Neural progenitor cell (in vitro differentiated cells): Measurements from ENCODE around the gene FAM217A. TPM values are rescaled to one million over a fixed set of nuclear protein-coding genes. Genes with fewer than 3 reads are reported as not detected.

Experiments
- DNase-seq: peaks from one replicate; pipeline ENCODE4 v3.0.0-alpha.2; 2016; ENCODE audit warnings: low spot score
- H2AFZ ChIP-seq: fragments of 200-600 bp; sonication (generic); replicated peaks from 2 replicates; pipeline ENCODE4 v1.6.1; 2016; ENCODE audit warnings: antibody characterized with exemption
- H3F3A ChIP-seq: fragments of 200-600 bp; sonication (generic); 2 replicates; pipeline ENCODE4 v1.6.1; 2016; ENCODE audit warnings: antibody characterized with exemption, low read depth
- H3K27ac ChIP-seq: fragments of 200-600 bp; sonication (generic); 2 replicates; pipeline ENCODE4 v1.5.1; 2016; ENCODE audit warnings: mild to moderate bottlenecking
- H3K27me3 ChIP-seq: fragments of 200-600 bp; sonication (generic); 2 replicates; pipeline ENCODE4 v1.6.1; 2016; ENCODE audit warnings: mild to moderate bottlenecking, moderate library complexity
- H3K36me3 ChIP-seq: fragments of 200-600 bp; sonication (generic); 2 replicates; pipeline ENCODE4 v1.5.1; 2016
- H3K4me1 ChIP-seq: fragments of 200-600 bp; sonication (generic); 2 replicates; pipeline ENCODE4 v1.6.1; 2016; ENCODE audit warnings: mixed run types
- H3K4me2 ChIP-seq: fragments of 200-600 bp; sonication (generic); 2 replicates; pipeline ENCODE4 v1.6.1; 2016
- H3K4me3 ChIP-seq: fragments of 200-600 bp; sonication (generic); 2 replicates; pipeline ENCODE4 v1.5.1; 2016
- H3K79me2 ChIP-seq: fragments of 200-600 bp; sonication (generic); 2 replicates; pipeline ENCODE4 v1.6.1; 2016; ENCODE audit warnings: low read depth
- H3K9ac ChIP-seq: fragments of 200-600 bp; sonication (generic); 2 replicates; pipeline ENCODE4 v1.6.1; 2016
- H3K9me3 ChIP-seq: fragments of 200-600 bp; sonication (generic); 2 replicates; pipeline ENCODE4 v1.5.1; 2016; ENCODE audit warnings: low read depth
- H4K20me1 ChIP-seq: fragments of 200-600 bp; sonication (generic); 2 replicates; pipeline ENCODE4 v1.6.1; 2016; ENCODE audit warnings: low read depth
- H3K27ac Mint-ChIP-seq: 3 replicates; pipeline ENCODE4 v1.8.0; 2021; ENCODE audit warnings: mixed read lengths
- H3K27me3 Mint-ChIP-seq: 2 replicates; pipeline ENCODE4 v1.8.0; 2022; ENCODE audit warnings: low read depth, mild to moderate bottlenecking, inconsistent platforms, moderate library complexity, mixed read lengths; ENCODE audit not compliant: insufficient read depth
- H3K36me3 Mint-ChIP-seq: 3 replicates; pipeline ENCODE4 v1.8.0; 2021; ENCODE audit warnings: mixed read lengths
- H3K4me1 Mint-ChIP-seq: 3 replicates; pipeline ENCODE4 v1.8.0; 2021; ENCODE audit warnings: mixed read lengths
- H3K4me3 Mint-ChIP-seq: 3 replicates; pipeline ENCODE4 v1.8.0; 2021; ENCODE audit warnings: mild to moderate bottlenecking, moderate library complexity, mixed read lengths
- H3K9me3 Mint-ChIP-seq: 3 replicates; pipeline ENCODE4 v1.8.0; 2020; ENCODE audit warnings: mixed read lengths
- EZH2 ChIP-seq: fragments of 200-600 bp; sonication (generic); IDR thresholded peaks from 2 replicates; pipeline ENCODE4 v1.6.1; 2017; ENCODE audit warnings: antibody characterized with exemption, mild to moderate bottlenecking, moderate library complexity
- EZH2phosphoT487 ChIP-seq: fragments of 200-600 bp; sonication (generic); IDR thresholded peaks from 2 replicates; pipeline ENCODE4 v1.6.1; 2017; ENCODE audit warnings: antibody characterized with exemption
- total RNA-seq: library from RNA; depleted of rRNA; stranded (reverse); fragments of >200 nt; gene quantifications from 2 replicates; pipeline ENCODE4 v1.2.3, GENCODE V29; 2015; ENCODE audit warnings: low replicate concordance
- TF ChIP-seq, protein P1 (sequence below): fragments of 200-600 bp; sonication (generic); IDR thresholded peaks from 2 replicates; pipeline ENCODE4 v1.5.1; 2017; ENCODE audit warnings: antibody characterized with exemption, mild to moderate bottlenecking

The FAM217A gene
- total RNA-seq, 1 donor from 2014 or later, result not detected

DNA sequence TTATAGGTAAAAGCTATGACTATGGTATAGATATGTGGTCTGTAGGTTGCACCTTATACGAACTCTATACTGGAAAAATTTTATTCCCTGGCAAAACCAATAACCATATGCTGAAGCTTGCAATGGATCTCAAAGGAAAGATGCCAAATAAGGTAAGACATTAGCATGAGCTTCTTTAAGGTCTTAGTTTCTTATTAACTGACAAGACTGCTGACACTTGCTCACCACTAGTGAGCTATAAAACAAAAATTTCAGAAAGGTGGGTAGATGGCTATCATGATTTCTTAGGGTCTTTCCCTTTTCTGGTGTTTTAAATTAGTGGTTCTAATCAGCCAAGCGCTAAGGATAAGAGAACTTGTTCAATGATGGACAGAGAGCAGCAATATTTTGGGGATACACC lies 21.9 kb downstream of the FAM217A start:
- no peaks in the 10 kb centered on the region for H3K9me3 ChIP-seq
- H3K36me3 ChIP-seq, result peaks cover 65% of the 10 kb centered on the region
- Mint-ChIP-seq H3K4me1 (no peaks in the 10 kb centered on the region), H3K27me3 (no peaks in the 10 kb centered on the region), H3K27ac (no peak overlapping the region), H3K36me3 (peaks cover 26% of the 10 kb centered on the region), H3K9me3 (no peaks in the 10 kb centered on the region), H3K4me3 (no peak overlapping the region)
- no peak overlapping the region for H2AFZ ChIP-seq
- H3K79me2 ChIP-seq, result no peaks in the 10 kb centered on the region
- H3K27ac ChIP-seq, result no peak overlapping the region
- no peak overlapping the region for H3K4me2 ChIP-seq
- no peaks in the 10 kb centered on the region for H3K4me1 ChIP-seq
- H4K20me1 ChIP-seq, result no peaks in the 10 kb centered on the region
- TF ChIP-seq EZH2phosphoT487, result no peak
- no peak for TF ChIP-seq EZH2
- TF ChIP-seq, protein P1, sequence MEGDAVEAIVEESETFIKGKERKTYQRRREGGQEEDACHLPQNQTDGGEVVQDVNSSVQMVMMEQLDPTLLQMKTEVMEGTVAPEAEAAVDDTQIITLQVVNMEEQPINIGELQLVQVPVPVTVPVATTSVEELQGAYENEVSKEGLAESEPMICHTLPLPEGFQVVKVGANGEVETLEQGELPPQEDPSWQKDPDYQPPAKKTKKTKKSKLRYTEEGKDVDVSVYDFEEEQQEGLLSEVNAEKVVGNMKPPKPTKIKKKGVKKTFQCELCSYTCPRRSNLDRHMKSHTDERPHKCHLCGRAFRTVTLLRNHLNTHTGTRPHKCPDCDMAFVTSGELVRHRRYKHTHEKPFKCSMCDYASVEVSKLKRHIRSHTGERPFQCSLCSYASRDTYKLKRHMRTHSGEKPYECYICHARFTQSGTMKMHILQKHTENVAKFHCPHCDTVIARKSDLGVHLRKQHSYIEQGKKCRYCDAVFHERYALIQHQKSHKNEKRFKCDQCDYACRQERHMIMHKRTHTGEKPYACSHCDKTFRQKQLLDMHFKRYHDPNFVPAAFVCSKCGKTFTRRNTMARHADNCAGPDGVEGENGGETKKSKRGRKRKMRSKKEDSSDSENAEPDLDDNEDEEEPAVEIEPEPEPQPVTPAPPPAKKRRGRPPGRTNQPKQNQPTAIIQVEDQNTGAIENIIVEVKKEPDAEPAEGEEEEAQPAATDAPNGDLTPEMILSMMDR, result no peak
- no peak for DNase-seq
- H3F3A ChIP-seq, result peaks cover under 1% of the 10 kb centered on the region
- no peaks in the 10 kb centered on the region for H3K27me3 ChIP-seq
- no peak overlapping the region for H3K9ac ChIP-seq
- no peak overlapping the region for H3K4me3 ChIP-seq

DNA sequence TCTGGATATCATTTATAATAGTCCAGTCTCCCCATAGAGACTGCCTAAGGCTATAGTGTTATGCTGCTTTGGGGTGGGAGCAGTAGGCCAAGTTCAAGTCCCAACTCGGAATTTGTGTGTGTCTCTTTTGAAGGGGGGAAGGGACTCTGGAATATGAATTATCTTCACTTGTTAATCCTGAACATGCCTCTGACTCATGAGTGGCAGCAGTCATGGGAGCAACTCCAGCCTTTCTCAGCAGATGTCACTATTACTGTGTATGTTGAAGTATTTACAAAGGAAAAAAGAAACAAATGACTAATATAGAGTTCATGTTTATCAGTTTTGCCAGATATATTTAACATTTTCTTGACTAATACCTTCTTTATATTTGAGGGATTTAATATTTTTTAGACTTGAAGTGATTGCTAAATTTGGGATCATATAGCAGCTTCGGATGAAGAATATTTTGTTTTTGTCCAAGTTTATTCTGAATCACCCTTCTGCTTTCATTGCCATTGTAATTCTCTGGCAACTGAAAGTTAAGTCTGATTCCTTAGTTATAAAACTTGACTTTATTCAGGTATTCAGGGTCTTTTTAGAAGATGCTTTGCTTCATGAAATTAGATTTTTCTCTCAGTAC lies 23.4 kb downstream of the FAM217A start:
- Mint-ChIP-seq H3K27me3 (no peaks in the 10 kb centered on the region), H3K4me1 (no peaks in the 10 kb centered on the region), H3K27ac (no peak overlapping the region), H3K4me3 (no peak overlapping the region), H3K36me3 (peaks cover 24% of the 10 kb centered on the region), H3K9me3 (no peaks in the 10 kb centered on the region)
- H3K4me2 ChIP-seq, result no peak overlapping the region
- no peak for DNase-seq
- no peak overlapping the region for H2AFZ ChIP-seq
- H3K27me3 ChIP-seq, result no peaks in the 10 kb centered on the region
- H3K9me3 ChIP-seq, result no peaks in the 10 kb centered on the region
- H3K4me3 ChIP-seq, result no peak overlapping the region
- H4K20me1 ChIP-seq, result no peaks in the 10 kb centered on the region
- no peak overlapping the region for H3K9ac ChIP-seq
- H3K27ac ChIP-seq, result no peak overlapping the region
- H3K4me1 ChIP-seq, result no peaks in the 10 kb centered on the region
- no peak for TF ChIP-seq EZH2
- TF ChIP-seq EZH2phosphoT487, result no peak
- TF ChIP-seq, protein P1, result peak; percentile 38
- H3K36me3 ChIP-seq, result peaks cover 58% of the 10 kb centered on the region
- H3F3A ChIP-seq, result peaks cover 7% of the 10 kb centered on the region
- no peaks in the 10 kb centered on the region for H3K79me2 ChIP-seq

DNA sequence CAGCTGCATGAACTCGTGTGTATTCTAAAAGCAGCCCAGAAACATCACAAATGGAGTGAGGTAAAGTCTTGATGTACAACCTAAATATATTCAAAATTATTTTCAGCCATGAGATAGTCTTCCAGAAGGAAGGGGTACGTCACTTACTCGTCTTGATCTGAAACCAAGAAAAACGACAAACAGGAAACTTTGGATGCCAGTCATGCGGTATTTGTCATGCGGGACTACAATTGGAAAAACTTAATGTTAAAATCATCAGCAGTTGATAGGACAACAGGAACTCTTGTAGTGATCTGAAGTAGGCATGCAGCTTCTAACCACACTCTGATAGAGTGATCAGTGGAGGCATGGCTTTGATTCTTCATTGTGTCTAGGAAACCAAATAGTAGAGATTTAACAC lies 29.7 kb downstream of the FAM217A start:
- DNase-seq, result no peak
- H3K4me3 Mint-ChIP-seq, result no peak overlapping the region
- Histone ChIP-seq H2AFZ (no peak overlapping the region), H4K20me1 (peaks cover 8% of the 10 kb centered on the region), H3K4me3 (no peak overlapping the region), H3K9me3 (no peaks in the 10 kb centered on the region), H3K27ac (no peak overlapping the region), H3K9ac (no peak overlapping the region), H3K4me1 (no peaks in the 10 kb centered on the region), H3K27me3 (no peaks in the 10 kb centered on the region), H3K4me2 (no peak overlapping the region), H3K79me2 (peaks cover 13% of the 10 kb centered on the region), H3F3A (peaks cover 7% of the 10 kb centered on the region), H3K36me3 (peaks cover 63% of the 10 kb centered on the region)
- no peaks in the 10 kb centered on the region for H3K4me1 Mint-ChIP-seq
- no peak overlapping the region for H3K27ac Mint-ChIP-seq
- H3K36me3 Mint-ChIP-seq, result peaks cover 37% of the 10 kb centered on the region
- no peaks in the 10 kb centered on the region for H3K27me3 Mint-ChIP-seq
- H3K9me3 Mint-ChIP-seq, result no peaks in the 10 kb centered on the region
- TF ChIP-seq EZH2 (no peak), EZH2phosphoT487 (no peak)
- TF ChIP-seq, protein P1, result no peak
